Suprapubic skin (tissue), 3 donors: Measurements from ENCODE around the gene PMPCA.

Experiments
- POLR2AphosphoS5 ChIP-seq, 3 donors: sonication (generic); formaldehyde crosslinking; IDR thresholded peaks; one replicate each; pipeline ENCODE4 v1.6.1; 2017; ENCODE audit warnings: antibody characterized with exemption in 3 of 3
- TF ChIP-seq, protein P1 (sequence below), 2 donors: fragments of 200-600 bp in 1 of 2; fragments of 450-650 bp in 1 of 2; sonication (generic) in 1 of 2; IDR thresholded peaks; one replicate each; pipeline ENCODE4 v1.5.1; 2016 to 2019; ENCODE audit warnings: antibody characterized with exemption in 2 of 2, mild to moderate bottlenecking in 1 of 2, moderate library complexity in 1 of 2

DNA sequence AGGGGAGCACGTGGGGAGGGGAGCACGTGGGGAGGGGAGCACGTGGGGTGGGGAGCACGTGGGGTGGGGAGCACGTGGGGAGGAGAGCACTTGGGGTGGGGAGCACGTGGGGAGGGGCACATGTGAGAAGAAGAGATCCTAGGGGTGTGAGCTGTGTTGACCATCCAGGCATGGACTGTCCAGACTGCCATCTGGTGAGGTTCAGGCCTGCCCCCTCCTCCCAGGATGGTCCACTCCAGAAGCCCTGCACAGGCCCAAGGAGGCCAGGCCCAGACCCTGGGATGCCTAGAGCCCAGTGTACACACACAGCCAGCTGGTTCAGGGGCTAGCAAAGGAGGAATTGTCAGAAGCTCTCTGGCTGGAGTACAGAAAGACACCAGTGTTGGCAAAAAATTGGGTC, 12.8 kb upstream of the PMPCA start:
- TF ChIP-seq, protein P1, sequence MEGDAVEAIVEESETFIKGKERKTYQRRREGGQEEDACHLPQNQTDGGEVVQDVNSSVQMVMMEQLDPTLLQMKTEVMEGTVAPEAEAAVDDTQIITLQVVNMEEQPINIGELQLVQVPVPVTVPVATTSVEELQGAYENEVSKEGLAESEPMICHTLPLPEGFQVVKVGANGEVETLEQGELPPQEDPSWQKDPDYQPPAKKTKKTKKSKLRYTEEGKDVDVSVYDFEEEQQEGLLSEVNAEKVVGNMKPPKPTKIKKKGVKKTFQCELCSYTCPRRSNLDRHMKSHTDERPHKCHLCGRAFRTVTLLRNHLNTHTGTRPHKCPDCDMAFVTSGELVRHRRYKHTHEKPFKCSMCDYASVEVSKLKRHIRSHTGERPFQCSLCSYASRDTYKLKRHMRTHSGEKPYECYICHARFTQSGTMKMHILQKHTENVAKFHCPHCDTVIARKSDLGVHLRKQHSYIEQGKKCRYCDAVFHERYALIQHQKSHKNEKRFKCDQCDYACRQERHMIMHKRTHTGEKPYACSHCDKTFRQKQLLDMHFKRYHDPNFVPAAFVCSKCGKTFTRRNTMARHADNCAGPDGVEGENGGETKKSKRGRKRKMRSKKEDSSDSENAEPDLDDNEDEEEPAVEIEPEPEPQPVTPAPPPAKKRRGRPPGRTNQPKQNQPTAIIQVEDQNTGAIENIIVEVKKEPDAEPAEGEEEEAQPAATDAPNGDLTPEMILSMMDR (IDR thresholded peaks at IDR 0.05): no peak
- TF ChIP-seq POLR2AphosphoS5 (IDR thresholded peaks at IDR 0.05): no peak
